ENCODE data around the gene SLC39A11.
"Not testable (repeated sequence)": the region's sequence is repeated elsewhere in the genome, so short reads cannot be mapped to it uniquely, and the experiment has no call there.

The SLC39A11 gene

DNA sequence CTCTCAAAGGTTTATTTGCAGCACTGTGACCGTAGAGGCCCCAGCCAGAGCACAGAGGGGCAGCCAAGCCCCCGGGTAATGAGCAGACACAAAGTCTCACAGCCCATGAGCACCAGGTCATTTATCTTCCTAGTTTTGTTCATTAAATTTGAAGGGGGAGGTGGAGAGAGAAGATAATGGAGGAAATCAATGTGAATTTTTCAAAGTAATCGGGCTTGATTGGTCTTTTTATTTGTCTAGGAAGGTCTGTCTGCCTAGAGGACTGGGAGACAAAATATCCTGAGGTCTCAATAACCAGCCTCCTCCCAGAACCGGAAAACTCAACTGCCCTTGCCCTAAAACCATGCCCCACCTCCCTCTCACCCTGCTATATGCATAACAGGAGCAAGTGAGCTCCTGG is 189.0 kb downstream of the SLC39A11 start:
- no peak for DNase-seq

- DNase-seq = no peak
Measured at GRCh38 chr17:72901657-72902056, 190.8 kb downstream of the SLC39A11 start.

GRCh38 chr17:72901083-72901482 is 191.4 kb downstream of the SLC39A11 start:
- DNase-seq = no peak

DNA sequence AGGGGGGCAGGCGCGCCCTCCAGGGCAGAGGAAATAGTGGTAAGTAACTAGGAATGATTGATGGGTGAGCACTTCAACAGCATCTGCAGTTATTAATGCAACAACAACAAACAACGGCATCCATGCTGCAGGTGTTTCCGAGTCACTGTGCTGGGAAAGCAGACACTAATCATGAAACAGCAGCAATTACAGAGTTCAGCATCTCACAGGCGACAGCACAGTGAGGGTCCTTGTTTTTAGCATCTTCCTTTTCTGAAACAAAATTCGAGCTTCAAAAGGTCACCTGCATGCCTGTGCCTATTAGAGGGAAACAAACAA is 191.9 kb downstream of the SLC39A11 start:
- no peak for DNase-seq

GRCh38 chr17:72898725-72899124 is 193.8 kb downstream of the SLC39A11 start:
- DNase-seq = no peak

DNA sequence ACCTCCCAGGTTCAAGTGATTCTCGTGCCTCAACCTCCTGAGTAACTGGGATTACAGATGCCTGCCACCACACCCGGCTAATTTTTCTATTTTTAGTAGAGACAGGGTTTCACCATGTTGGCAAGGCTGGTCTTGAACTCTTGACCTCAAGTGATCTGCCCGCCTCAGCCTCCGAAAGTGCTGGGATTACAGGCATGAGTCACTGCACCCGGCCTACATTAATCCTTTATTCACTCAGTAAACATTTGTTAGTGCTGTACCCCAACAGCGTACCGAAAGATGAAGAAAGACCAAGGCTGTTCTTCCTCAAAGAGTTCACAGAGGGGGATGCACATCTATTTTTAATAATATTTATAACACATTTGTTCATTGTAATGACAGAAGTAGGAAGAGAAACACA is 196.2 kb downstream of the SLC39A11 start:
- DNase-seq = not testable (repeated sequence)

GRCh38 chr17:72891627-72892026 is 200.9 kb downstream of the SLC39A11 start:
- DNase-seq = no peak

GRCh38 chr17:72890711-72891110 is 201.8 kb downstream of the SLC39A11 start:
- no peak for DNase-seq

GRCh38 chr17:72887917-72888316 is 204.6 kb downstream of the SLC39A11 start:
- no peak for DNase-seq

DNA sequence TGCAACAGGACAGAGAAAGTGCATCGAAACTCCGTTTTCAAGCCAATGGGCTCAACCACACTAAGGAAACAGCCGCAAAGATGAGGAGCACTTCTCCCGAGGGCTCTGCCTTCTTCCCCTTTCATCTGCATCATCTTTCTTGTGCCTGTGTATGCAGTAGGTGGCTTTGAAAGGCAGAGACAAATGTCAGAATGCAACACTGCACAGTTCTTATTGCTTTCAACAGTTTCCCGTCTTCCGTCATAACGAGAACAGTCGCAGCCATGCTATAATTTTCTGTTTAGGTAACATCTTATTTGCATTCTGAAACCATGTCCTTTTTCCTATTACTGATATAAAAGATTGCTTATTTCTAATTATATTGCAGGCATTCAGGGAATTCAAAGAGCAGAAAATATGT is 205.2 kb downstream of the SLC39A11 start:
- DNase-seq = no peak

GRCh38 chr17:72886622-72887021 is 205.9 kb downstream of the SLC39A11 start:
- DNase-seq = no peak

- DNase-seq = no peak
Measured at GRCh38 chr17:72884066-72884465, 208.4 kb downstream of the SLC39A11 start.

DNA sequence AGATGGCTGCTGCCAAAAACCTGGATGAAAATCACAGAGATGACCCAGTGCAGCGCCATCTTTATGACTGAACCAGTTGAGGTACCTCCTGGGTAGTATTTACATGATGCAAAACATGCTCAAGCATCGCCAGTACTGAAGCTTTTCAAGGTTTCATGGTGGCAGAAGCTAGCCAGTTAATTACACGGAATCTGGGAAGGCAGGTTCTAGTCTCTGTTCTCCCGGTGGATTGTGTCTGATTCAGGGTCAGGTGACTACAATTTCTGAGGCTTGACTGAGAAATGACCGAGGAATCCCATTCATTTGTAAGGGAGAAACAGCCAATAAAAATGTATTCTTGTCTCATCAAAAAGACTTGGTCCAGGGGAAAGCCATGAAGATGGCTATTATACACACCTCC is 209.1 kb downstream of the SLC39A11 start:
- DNase-seq = no peak

GRCh38 chr17:72882426-72882825 is 210.1 kb downstream of the SLC39A11 start:
- DNase-seq = no peak

DNA sequence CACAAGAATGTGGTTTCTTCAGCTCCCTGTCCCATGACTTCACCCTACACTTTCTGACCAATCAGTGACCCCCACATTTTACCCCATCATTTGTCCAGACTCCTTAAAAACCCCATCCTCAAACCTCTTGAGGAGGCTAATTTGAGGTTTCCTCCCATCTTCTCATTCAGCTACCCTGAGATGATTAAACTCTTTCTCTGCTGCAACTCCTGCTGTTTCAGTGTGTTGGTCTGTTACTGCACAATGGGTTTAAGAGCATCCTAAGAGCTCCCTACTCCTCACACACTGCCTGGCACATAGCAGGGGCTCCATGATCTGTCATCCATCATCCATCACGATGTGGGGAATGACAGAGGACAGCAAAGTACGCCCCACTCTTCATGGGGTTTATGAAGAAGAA is 212.6 kb downstream of the SLC39A11 start:
- no peak for DNase-seq

- DNase-seq = no peak
Measured at GRCh38 chr17:72878975-72879660, 213.4 kb downstream of the SLC39A11 start.

DNA sequence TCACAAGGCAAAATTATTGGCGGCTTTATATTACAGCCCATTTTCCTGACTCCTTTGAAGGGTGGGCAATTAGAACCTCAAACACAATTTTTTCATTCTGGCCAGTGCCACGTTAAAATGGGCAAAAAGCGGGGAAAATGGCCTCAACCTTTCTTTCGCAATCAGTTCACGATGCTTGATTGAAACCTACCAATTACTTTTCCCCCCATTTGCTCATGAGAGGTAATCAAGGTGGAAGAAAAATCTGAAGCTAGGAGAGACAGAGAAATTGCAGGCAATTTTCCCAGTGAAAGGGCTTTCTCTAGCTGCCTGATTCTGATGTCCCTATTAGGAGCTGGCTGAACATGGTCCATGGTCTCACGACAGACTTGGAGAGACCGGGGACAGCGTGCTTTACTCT is 215.1 kb downstream of the SLC39A11 start:
- no peak for DNase-seq

- DNase-seq = no peak
Measured at GRCh38 chr17:72876413-72876812, 216.1 kb downstream of the SLC39A11 start.

DNA sequence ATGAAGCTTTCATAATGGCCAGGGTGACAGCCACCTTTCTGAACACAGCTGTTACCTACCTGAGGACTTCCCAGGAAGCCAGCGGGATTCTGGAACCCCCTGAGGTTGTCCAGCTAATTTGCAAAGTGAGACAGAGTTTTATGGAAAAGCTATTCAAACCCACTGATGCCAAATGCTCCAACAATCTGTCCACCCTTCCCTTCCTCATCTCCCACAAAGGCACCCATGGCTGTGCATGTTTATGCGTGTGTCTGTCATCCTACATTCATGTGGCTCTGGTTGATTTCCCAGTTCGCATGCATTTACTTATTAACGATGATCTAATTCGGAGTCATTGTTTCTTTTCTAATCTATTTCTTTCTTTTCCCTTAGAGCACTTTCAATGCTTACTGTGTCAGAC is 217.1 kb downstream of the SLC39A11 start:
- no peak for DNase-seq

DNA sequence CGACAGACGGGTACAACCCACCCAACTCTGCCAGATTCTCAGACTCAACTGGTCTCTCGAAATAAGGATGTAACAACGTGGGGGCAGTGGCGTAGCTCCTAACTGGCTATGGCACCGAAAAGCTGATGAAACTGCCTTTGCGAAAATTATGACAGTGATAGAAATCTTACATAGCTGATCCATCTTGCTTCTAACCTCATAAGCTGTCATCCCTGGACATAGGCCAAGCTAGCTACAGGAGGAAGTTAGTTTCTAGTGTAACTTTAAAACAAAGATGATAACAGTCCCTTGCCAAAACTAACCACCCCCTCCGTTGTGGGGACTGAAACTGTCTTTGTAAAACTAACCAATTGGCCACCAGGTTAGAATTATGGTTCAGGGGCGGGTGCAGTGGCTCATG is 220.1 kb downstream of the SLC39A11 start:
- DNase-seq = no peak

GRCh38 chr17:72870367-72870985 is 222.0 kb downstream of the SLC39A11 start:
- DNase-seq = no peak

- no peak for DNase-seq
Measured at GRCh38 chr17:72869630-72870029, 222.9 kb downstream of the SLC39A11 start.

DNA sequence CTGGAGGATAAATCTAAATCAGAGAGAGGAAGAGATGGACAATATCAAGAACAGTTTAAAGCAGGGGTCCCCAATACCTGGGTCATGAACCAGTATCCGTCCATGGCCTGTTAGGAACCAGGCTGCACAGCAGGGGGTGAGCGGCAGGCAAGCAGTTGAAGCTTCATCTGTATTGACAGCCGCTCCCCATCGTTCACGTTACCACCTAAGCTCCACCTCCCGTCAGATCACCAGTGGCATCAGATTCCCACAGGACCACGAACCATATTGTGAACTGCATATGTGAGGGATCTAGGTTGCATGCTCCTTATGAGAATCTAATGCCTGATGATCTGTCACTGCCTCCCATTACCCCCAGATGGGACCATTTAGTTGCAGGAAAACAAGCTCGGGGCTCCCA is 226.5 kb downstream of the SLC39A11 start:
- DNase-seq = no peak

- DNase-seq = no peak
Measured at GRCh38 chr17:72863526-72864211, 228.8 kb downstream of the SLC39A11 start.

Data from NCI-H2029 treated with DMSO at 0.1 percent for 48 hours (cell line).